Upper lobe of left lung (tissue), 4 donors: ENCODE measurements around the gene OTUD5.

Experiments
- CTCF ChIP-seq, 6 experiments: fragments of 450-650 bp in 4 of 6; fragments of 200-600 bp in 2 of 6; sonication (generic) in 2 of 6; IDR thresholded peaks; one replicate each; pipeline ENCODE4 v1.5.1; 2016 to 2019; ENCODE audit warnings: antibody characterized with exemption in 6 of 6
- EP300 ChIP-seq, 4 donors: sonication (generic); formaldehyde crosslinking; IDR thresholded peaks; one replicate each; pipeline ENCODE4 v1.5.1; 2017; ENCODE audit warnings: antibody characterized with exemption in 4 of 4, control low read depth in 2 of 4
- POLR2AphosphoS5 ChIP-seq, 2 donors: sonication (generic); formaldehyde crosslinking; IDR thresholded peaks; one replicate each; pipeline ENCODE4 v1.5.1; 2017; ENCODE audit warnings: antibody characterized with exemption in 2 of 2

- TF ChIP-seq CTCF (IDR thresholded peaks at IDR 0.05) (no peak), POLR2AphosphoS5 (IDR thresholded peaks at IDR 0.05) (no peak), EP300 (IDR thresholded peaks at IDR 0.05) (no peak)
Measured at GRCh38 chrX:48978226-48978625, 20.8 kb upstream of the OTUD5 start.
